HL-60 (cell line): ENCODE data around the gene ACD.

Source experiments
- DNase-seq, 2 experiments: peaks; one replicate each; pipeline ENCODE4 v3.0.0-alpha.2; 2010 to 2020; ENCODE audit warnings: low read depth in 1 of 2, low spot score in 1 of 2
- H3K27ac ChIP-seq: fragments of 250-450 bp; sonication (Bioruptor Pico); replicated peaks from 2 replicates; pipeline ENCODE4 v1.5.1; 2020; ENCODE audit warnings: mild to moderate bottlenecking, moderate library complexity
- H3K27me3 ChIP-seq: fragments of 250-450 bp; sonication (Bioruptor Pico); 2 replicates; pipeline ENCODE4 v1.5.1; 2021; ENCODE audit warnings: mild to moderate bottlenecking, moderate library complexity; ENCODE audit not compliant: insufficient read depth, poor library complexity, severe bottlenecking
- H3K4me3 ChIP-seq: replicated peaks from 2 replicates; pipeline ENCODE4 v1.5.1; 2011; ENCODE audit warnings: mild to moderate bottlenecking, control low read depth, low read length; ENCODE audit not compliant: insufficient read depth
- GABPA ChIP-seq: IDR thresholded peaks from 2 replicates; pipeline ENCODE4 v1.6.1; 2012; ENCODE audit warnings: low read depth
- POLR2AphosphoS5 ChIP-seq: IDR thresholded peaks from 2 replicates; pipeline ENCODE4 v1.6.1; 2012; ENCODE audit warnings: low read depth
- SPI1 ChIP-seq: IDR thresholded peaks from 2 replicates; pipeline ENCODE4 v1.6.1; 2012; ENCODE audit warnings: low read depth, mild to moderate bottlenecking, borderline replicate concordance
- TF ChIP-seq, protein P1 (sequence below): IDR thresholded peaks from one replicate; pipeline ENCODE4 v1.5.1; 2011; ENCODE audit warnings: low read length, control low read depth, inconsistent platforms; ENCODE audit not compliant: insufficient read depth
- TF ChIP-seq, protein P2 (sequence below): IDR thresholded peaks from 2 replicates; pipeline ENCODE4 v1.6.1; 2012; ENCODE audit warnings: low read depth; ENCODE audit not compliant: insufficient replicate concordance

ACD gene

DNA sequence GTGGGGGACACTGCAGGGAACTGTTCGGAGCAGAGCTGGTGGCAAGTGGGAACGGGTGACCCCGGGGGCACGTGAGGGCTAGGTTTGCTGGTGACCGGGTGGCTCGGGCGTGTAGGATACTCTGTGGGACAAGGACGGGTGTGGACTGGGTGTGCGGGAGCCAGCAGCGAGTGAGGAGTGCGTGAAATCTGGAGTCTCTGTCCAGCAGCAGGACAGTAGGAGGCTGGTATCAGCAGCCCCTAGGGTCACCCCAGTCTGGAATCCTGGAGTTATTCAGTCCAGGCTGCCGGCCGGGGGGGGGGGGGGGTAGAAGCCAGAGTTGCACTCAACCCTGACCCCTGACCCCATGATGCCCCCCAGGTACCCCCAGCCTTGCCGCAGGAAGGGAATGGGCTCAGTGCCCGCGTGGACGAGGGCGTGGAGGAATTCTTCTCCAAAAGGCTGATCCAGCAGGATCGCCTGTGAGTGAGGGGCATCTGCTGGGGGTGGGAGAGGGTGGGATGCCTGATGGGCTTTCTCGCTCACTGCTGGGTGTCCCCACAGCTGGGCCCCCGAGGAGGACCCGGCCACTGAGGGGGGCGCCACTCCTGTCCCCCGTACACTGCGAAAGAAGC is 6.2 kb downstream of the ACD start:
- no peaks in the 10 kb centered on the region for H3K27me3 ChIP-seq
- TF ChIP-seq GABPA = no peak
- no peak for TF ChIP-seq POLR2AphosphoS5
- TF ChIP-seq, protein P1, sequence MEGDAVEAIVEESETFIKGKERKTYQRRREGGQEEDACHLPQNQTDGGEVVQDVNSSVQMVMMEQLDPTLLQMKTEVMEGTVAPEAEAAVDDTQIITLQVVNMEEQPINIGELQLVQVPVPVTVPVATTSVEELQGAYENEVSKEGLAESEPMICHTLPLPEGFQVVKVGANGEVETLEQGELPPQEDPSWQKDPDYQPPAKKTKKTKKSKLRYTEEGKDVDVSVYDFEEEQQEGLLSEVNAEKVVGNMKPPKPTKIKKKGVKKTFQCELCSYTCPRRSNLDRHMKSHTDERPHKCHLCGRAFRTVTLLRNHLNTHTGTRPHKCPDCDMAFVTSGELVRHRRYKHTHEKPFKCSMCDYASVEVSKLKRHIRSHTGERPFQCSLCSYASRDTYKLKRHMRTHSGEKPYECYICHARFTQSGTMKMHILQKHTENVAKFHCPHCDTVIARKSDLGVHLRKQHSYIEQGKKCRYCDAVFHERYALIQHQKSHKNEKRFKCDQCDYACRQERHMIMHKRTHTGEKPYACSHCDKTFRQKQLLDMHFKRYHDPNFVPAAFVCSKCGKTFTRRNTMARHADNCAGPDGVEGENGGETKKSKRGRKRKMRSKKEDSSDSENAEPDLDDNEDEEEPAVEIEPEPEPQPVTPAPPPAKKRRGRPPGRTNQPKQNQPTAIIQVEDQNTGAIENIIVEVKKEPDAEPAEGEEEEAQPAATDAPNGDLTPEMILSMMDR = no peak
- no peak for TF ChIP-seq SPI1
- TF ChIP-seq, protein P2, sequence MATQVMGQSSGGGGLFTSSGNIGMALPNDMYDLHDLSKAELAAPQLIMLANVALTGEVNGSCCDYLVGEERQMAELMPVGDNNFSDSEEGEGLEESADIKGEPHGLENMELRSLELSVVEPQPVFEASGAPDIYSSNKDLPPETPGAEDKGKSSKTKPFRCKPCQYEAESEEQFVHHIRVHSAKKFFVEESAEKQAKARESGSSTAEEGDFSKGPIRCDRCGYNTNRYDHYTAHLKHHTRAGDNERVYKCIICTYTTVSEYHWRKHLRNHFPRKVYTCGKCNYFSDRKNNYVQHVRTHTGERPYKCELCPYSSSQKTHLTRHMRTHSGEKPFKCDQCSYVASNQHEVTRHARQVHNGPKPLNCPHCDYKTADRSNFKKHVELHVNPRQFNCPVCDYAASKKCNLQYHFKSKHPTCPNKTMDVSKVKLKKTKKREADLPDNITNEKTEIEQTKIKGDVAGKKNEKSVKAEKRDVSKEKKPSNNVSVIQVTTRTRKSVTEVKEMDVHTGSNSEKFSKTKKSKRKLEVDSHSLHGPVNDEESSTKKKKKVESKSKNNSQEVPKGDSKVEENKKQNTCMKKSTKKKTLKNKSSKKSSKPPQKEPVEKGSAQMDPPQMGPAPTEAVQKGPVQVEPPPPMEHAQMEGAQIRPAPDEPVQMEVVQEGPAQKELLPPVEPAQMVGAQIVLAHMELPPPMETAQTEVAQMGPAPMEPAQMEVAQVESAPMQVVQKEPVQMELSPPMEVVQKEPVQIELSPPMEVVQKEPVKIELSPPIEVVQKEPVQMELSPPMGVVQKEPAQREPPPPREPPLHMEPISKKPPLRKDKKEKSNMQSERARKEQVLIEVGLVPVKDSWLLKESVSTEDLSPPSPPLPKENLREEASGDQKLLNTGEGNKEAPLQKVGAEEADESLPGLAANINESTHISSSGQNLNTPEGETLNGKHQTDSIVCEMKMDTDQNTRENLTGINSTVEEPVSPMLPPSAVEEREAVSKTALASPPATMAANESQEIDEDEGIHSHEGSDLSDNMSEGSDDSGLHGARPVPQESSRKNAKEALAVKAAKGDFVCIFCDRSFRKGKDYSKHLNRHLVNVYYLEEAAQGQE = no peak
- no peak overlapping the region for H3K4me3 ChIP-seq
- DNase-seq = no peak
- H3K27ac ChIP-seq = no peak overlapping the region

DNA sequence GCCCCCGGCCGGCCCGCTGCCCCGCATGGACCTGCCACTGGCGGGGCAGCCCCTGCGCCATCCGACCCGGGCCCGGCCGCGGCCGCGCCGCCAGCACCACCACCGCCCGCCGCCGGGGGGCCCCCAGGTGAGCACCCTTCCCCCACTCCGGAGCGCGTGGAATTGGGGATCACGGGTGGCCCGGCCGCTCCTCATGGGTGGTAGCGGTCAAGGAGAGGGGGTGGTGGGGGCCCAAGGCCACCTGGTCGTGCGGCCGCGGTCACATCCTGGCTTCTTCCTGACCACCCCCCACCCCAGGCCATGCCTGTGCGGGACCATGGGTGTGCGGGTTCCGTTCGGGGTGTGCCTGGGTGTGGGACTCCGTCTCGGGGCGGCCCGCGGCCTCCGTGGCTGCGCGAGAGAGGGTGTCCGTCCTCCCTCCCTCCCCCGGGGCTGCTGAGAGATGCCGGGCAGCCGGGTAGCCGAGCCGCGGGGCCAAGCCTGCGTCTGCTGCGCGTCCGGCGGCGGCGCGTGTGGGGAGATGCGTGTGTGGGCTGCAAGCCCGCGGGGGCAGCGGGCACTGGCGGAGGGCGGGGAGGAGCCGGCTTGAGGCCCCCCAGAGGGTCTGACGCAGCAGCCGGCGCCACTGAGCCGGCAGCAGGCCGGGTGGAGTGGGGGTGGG is 6.8 kb downstream of the ACD start:
- no peaks in the 10 kb centered on the region for H3K27me3 ChIP-seq
- DNase-seq = no peak
- no peak overlapping the region for H3K4me3 ChIP-seq
- H3K27ac ChIP-seq = no peak overlapping the region
- TF ChIP-seq, protein P2 = no peak
- TF ChIP-seq, protein P1 = no peak
- TF ChIP-seq POLR2AphosphoS5 (no peak), SPI1 (no peak), GABPA (no peak)

DNA sequence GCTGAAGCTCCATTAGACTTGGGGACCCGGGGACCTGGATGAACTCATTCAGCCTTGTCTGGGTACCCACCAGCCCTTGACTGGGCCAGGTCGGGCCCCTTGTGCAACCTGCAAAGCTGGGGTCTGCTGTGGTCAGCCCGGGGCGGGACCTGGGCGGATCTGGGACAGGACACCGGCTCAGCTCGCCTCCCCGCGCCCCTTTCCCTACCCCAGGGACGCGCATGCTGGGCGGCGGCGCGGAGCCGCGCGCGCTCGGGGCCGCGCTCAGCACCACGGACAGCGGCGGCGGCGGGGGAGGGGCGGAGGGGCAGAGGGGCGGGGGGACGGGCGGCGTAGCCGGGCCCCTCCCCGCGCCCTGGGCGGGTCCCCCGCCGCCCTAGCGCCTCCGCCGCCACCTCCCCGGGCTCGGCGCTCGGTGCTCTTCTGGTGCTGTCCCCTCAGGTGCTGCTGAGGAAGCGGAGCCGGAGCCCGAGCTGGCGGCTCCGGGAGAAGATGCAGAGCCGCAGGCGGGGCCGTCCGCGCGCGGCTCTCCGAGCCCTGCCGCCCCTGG is 7.4 kb downstream of the ACD start:
- TF ChIP-seq, protein P2 = peak; percentile 75
- no peak for TF ChIP-seq SPI1
- no peak for DNase-seq
- H3K4me3 ChIP-seq = no peak overlapping the region

More for the DNA sequence above, 7.4 kb downstream of the ACD start:
- H3K27ac ChIP-seq = no peak overlapping the region
- no peaks in the 10 kb centered on the region for H3K27me3 ChIP-seq
